ENCODE data around the gene UBE2K. TPM values are rescaled to one million over a fixed set of nuclear protein-coding genes. Genes with fewer than 3 reads are reported as not detected.

UBE2K gene
- total RNA-seq, 2 experiments from 2014 or later = 35.9 to 41.3 TPM

- no peak for TF ChIP-seq CTCF (IDR thresholded peaks at IDR 0.05)
- H3K4me1 ChIP-seq (ENCODE audit: insufficient read depth, low read length) = no peaks in the 10 kb centered on the region
- ATAC-seq (ENCODE audit: poor library complexity) (no peak), DNase-seq (no peak)
- ChIA-PET POLR2A (no interaction called here), CTCF (no interaction called here)
- peaks cover 40% of the 10 kb centered on the region for H3K36me3 ChIP-seq (ENCODE audit: insufficient read depth, low read length)
- H3K27ac ChIP-seq (ENCODE audit: low read depth in 1 of 2, low read length in 2 of 2) = no peak overlapping the region
- H3K27me3 ChIP-seq (ENCODE audit: control insufficient read depth in 1 of 2, insufficient read depth in 2 of 2, low read length in 2 of 2) = no peaks in the 10 kb centered on the region
- Mint-ChIP-seq H3K4me3 (no peak overlapping the region), H3K27ac (no peak overlapping the region), H3K27me3 (no peaks in the 10 kb centered on the region), H3K4me1 (ENCODE audit: low read depth) (no peaks in the 10 kb centered on the region), H3K36me3 (ENCODE audit: low read depth) (peaks cover 72% of the 10 kb centered on the region), H3K9me3 (no peaks in the 10 kb centered on the region)
- intact Hi-C loops (cut with DNase I, micrococcal nuclease) = no loop called here
- no peaks in the 10 kb centered on the region for H3K9me3 ChIP-seq (ENCODE audit: control insufficient read depth in 1 of 2, insufficient read depth in 1 of 2, low read length in 2 of 2)
- no peak overlapping the region for H3K4me3 ChIP-seq (ENCODE audit: low read length)
Measured at GRCh38 chr4:39763714-39764572, 66.0 kb downstream of the UBE2K start.

GRCh38 chr4:39770005-39770404 is 72.1 kb downstream of the UBE2K start:
- CTCF ChIA-PET = no interaction called here

GRCh38 chr4:39770471-39770870 is 72.5 kb downstream of the UBE2K start:
- no peak for TF ChIP-seq CTCF (IDR thresholded peaks at IDR 0.05)
- CTCF ChIA-PET = no interaction called here
- H3K9me3 ChIP-seq (ENCODE audit: control insufficient read depth in 1 of 2, insufficient read depth in 1 of 2, low read length in 2 of 2) = no peaks in the 10 kb centered on the region

More at GRCh38 chr4:39770005-39770404, 72.1 kb downstream of the UBE2K start:
- intact Hi-C loops (cut with DNase I, micrococcal nuclease) = no loop called here
- Mint-ChIP-seq H3K27ac (no peak overlapping the region), H3K9me3 (no peaks in the 10 kb centered on the region), H3K36me3 (ENCODE audit: low read depth) (peaks cover 55% of the 10 kb centered on the region), H3K4me1 (ENCODE audit: low read depth) (no peaks in the 10 kb centered on the region), H3K4me3 (no peak overlapping the region), H3K27me3 (no peaks in the 10 kb centered on the region)
- peaks cover 41% of the 10 kb centered on the region for H3K36me3 ChIP-seq (ENCODE audit: insufficient read depth, low read length)
- no peak overlapping the region for H3K4me3 ChIP-seq (ENCODE audit: low read length)
- no peaks in the 10 kb centered on the region for H3K9me3 ChIP-seq (ENCODE audit: control insufficient read depth in 1 of 2, insufficient read depth in 1 of 2, low read length in 2 of 2)
- H3K27me3 ChIP-seq (ENCODE audit: control insufficient read depth in 1 of 2, insufficient read depth in 2 of 2, low read length in 2 of 2) = no peaks in the 10 kb centered on the region
- no peaks in the 10 kb centered on the region for H3K4me1 ChIP-seq (ENCODE audit: insufficient read depth, low read length)
- DNase-seq (no peak), ATAC-seq (ENCODE audit: poor library complexity) (no peak)
- TF ChIP-seq CTCF (IDR thresholded peaks at IDR 0.05) = no peak
- H3K27ac ChIP-seq (ENCODE audit: low read depth in 1 of 2, low read length in 2 of 2) = no peak overlapping the region
- POLR2A ChIA-PET = no interaction called here

More at GRCh38 chr4:39770471-39770870, 72.5 kb downstream of the UBE2K start:
- no peak overlapping the region for H3K27ac ChIP-seq (ENCODE audit: low read depth in 1 of 2, low read length in 2 of 2)
- H3K4me3 ChIP-seq (ENCODE audit: low read length) = no peak overlapping the region
- POLR2A ChIA-PET = no interaction called here
- ATAC-seq (ENCODE audit: poor library complexity) (no peak), DNase-seq (no peak)
- no peaks in the 10 kb centered on the region for H3K27me3 ChIP-seq (ENCODE audit: control insufficient read depth in 1 of 2, insufficient read depth in 2 of 2, low read length in 2 of 2)
- no peaks in the 10 kb centered on the region for H3K9me3 Mint-ChIP-seq
- no peaks in the 10 kb centered on the region for H3K27me3 Mint-ChIP-seq
- peaks cover 43% of the 10 kb centered on the region for H3K36me3 ChIP-seq (ENCODE audit: insufficient read depth, low read length)
- intact Hi-C loops (cut with DNase I, micrococcal nuclease) = no loop called here
- H3K4me1 ChIP-seq (ENCODE audit: insufficient read depth, low read length) = no peaks in the 10 kb centered on the region
- H3K27ac Mint-ChIP-seq = no peak overlapping the region
- no peak overlapping the region for H3K4me3 Mint-ChIP-seq
- H3K4me1 Mint-ChIP-seq (ENCODE audit: low read depth) = no peaks in the 10 kb centered on the region
- peaks cover 57% of the 10 kb centered on the region for H3K36me3 Mint-ChIP-seq (ENCODE audit: low read depth)

All from CD4-positive, alpha-beta T cell (primary cell).